GM13977 (cell line): ENCODE results near the gene HPN.

ENCODE experiments used
- DNase-seq: peaks from one replicate; pipeline ENCODE4 v3.0.0; 2012; ENCODE audit warnings: low spot score
- CTCF ChIP-seq: IDR thresholded peaks from 2 replicates; pipeline ENCODE4 v1.5.1; 2012; ENCODE audit warnings: mild to moderate bottlenecking, control low read depth; ENCODE audit not compliant: insufficient read depth; ENCODE audit errors: extremely low read depth, missing control alignments
- in situ Hi-C: fragments of 300-500 bp; cut with MboI; formaldehyde crosslinking; loops from one replicate; pipeline ENCODE4 v1.12.0; 2022; ENCODE audit warnings: low sequenced_read_pairs, low pct_unique_long_range_greater_than_20kb, mixed read lengths, inconsistent platforms; ENCODE audit not compliant: unreplicated experiment

HPN gene

GRCh38 chr19:35063940-35064818 is 22.7 kb downstream of the HPN start:
- TF ChIP-seq CTCF, result no peak
- DNase-seq, result no peak
- in situ Hi-C loops, result no loop called here

GRCh38 chr19:35065574-35065973 is 24.1 kb downstream of the HPN start:
- TF ChIP-seq CTCF, result no peak
- DNase-seq, result no peak
- in situ Hi-C loops, result no loop called here

GRCh38 chr19:35066121-35066520 is 24.6 kb downstream of the HPN start:
- in situ Hi-C loops, result no loop called here
- no peak for DNase-seq
- TF ChIP-seq CTCF, result no peak

- peak; percentile 92 for DNase-seq
- in situ Hi-C loops, result no loop called here
- peak; percentile 93 for TF ChIP-seq CTCF
These were observed 25.4 kb downstream of the HPN start for GRCh38 chr19:35066691-35067563.

- in situ Hi-C loops, result no loop called here
- no peak for TF ChIP-seq CTCF
- DNase-seq, result no peak
These were observed 27.6 kb downstream of the HPN start for GRCh38 chr19:35068941-35069634.

GRCh38 chr19:35069696-35070095 is 28.2 kb downstream of the HPN start:
- in situ Hi-C loops, result no loop called here
- no peak for DNase-seq
- no peak for TF ChIP-seq CTCF
